ENCODE measurements around the gene ADGRF4. TPM values are rescaled to one million over a fixed set of nuclear protein-coding genes. Genes with fewer than 3 reads are reported as not detected.

Gene ADGRF4
- total and polyA plus RNA-seq, 2 experiments from 2014 or later: 4.2 to 7.5 TPM

DNA sequence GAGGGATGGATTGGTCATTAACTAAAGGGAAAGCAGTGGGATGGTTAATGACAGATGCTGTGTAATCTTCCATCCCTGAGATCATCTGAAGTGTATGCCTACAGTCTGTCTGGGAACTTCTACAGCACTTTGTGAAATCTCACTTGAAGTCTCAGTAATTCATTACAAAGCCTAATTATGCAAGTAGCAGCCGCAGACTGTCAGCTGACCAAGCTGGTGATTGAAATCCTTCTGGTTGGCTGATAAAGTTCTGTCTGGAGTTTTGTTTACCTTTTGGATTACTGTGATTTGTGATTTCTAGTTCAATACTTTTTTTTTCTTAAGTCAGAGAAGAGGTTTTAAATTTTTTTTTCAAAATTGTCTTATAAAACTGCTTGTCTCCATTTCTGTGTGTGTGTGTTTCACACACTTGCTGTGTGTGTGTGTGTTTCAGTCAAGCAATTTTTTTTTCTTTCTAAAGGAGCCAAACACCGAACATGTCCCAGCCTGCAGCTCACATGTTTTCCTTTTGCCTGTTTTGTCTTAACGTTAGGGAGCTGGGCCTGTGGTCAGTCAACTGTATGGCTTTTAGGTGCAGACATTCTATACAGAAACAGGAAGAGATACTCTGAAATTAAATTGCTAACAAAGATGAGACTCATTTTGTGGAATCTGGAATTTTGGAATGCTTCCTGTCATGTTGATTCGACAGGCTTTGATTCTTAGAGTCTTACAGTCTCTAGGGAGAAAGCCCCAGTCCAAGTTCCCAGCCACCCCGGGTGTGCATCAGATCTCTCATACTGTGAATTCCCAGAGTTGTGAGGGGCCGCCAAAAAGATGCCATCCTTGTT is 28.5 kb upstream of the ADGRF4 start:
- no peaks in the 10 kb centered on the region for H3K79me2 ChIP-seq
- peak overlapping the region; percentile 54 for H3K27ac ChIP-seq
- WGBS (ENCODE audit: low lambda C conversion rate, missing lambda C conversion rate): 4% methylated on average over 6 of the region's 6 CpGs
- H3K9me3 ChIP-seq (ENCODE audit: low read depth): no peaks in the 10 kb centered on the region
- peaks cover 14% of the 10 kb centered on the region for H3K4me1 ChIP-seq (ENCODE audit: insufficient read depth)
- DNase-seq (ENCODE audit: low spot score): peak; percentile 54
- TF ChIP-seq EZH2phosphoT487 (IDR thresholded peaks at IDR 0.05; ENCODE audit: low read depth, severe bottlenecking, unreplicated experiment) (no peak), EZH2 (IDR thresholded peaks at IDR 0.05; ENCODE audit: borderline replicate concordance) (no peak)
- TF ChIP-seq, protein P1, sequence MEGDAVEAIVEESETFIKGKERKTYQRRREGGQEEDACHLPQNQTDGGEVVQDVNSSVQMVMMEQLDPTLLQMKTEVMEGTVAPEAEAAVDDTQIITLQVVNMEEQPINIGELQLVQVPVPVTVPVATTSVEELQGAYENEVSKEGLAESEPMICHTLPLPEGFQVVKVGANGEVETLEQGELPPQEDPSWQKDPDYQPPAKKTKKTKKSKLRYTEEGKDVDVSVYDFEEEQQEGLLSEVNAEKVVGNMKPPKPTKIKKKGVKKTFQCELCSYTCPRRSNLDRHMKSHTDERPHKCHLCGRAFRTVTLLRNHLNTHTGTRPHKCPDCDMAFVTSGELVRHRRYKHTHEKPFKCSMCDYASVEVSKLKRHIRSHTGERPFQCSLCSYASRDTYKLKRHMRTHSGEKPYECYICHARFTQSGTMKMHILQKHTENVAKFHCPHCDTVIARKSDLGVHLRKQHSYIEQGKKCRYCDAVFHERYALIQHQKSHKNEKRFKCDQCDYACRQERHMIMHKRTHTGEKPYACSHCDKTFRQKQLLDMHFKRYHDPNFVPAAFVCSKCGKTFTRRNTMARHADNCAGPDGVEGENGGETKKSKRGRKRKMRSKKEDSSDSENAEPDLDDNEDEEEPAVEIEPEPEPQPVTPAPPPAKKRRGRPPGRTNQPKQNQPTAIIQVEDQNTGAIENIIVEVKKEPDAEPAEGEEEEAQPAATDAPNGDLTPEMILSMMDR (IDR thresholded peaks at IDR 0.05; ENCODE audit: poor library complexity): no peak
- peak overlapping the region; percentile 47 for H3K4me2 ChIP-seq
- peak overlapping the region; percentile 24 for H2AFZ ChIP-seq
- no peaks in the 10 kb centered on the region for H3K27me3 ChIP-seq
- no peak overlapping the region for H3K4me3 ChIP-seq
- H4K20me1 ChIP-seq (ENCODE audit: insufficient read depth, poor library complexity, severe bottlenecking): no peaks in the 10 kb centered on the region
- H3K9me2 ChIP-seq (replicated peaks; ENCODE audit: insufficient read depth): no peaks in the 10 kb centered on the region
- no peaks in the 10 kb centered on the region for H3K36me3 ChIP-seq (replicated peaks; ENCODE audit: insufficient read depth, low read depth)

GRCh38 chr6:47670851-47671250 is 27.5 kb upstream of the ADGRF4 start:
- TF ChIP-seq, protein P1 (IDR thresholded peaks at IDR 0.05; ENCODE audit: poor library complexity): no peak
- TF ChIP-seq EZH2phosphoT487 (IDR thresholded peaks at IDR 0.05; ENCODE audit: low read depth, severe bottlenecking, unreplicated experiment): no peak
- TF ChIP-seq EZH2 (IDR thresholded peaks at IDR 0.05; ENCODE audit: borderline replicate concordance): no peak
- no peaks in the 10 kb centered on the region for H3K9me2 ChIP-seq (replicated peaks; ENCODE audit: insufficient read depth)
- no peaks in the 10 kb centered on the region for H3K27me3 ChIP-seq
- no peak overlapping the region for H3K4me3 ChIP-seq
- H3K4me2 ChIP-seq: peak overlapping the region; percentile 47
- no peak overlapping the region for H2AFZ ChIP-seq
- no peaks in the 10 kb centered on the region for H3K9me3 ChIP-seq (ENCODE audit: low read depth)
- H3K36me3 ChIP-seq (replicated peaks; ENCODE audit: insufficient read depth, low read depth): no peaks in the 10 kb centered on the region
- no peaks in the 10 kb centered on the region for H4K20me1 ChIP-seq (ENCODE audit: insufficient read depth, poor library complexity, severe bottlenecking)
- DNase-seq (ENCODE audit: low spot score): no peak
- WGBS (ENCODE audit: low lambda C conversion rate, missing lambda C conversion rate): 51% methylated on average over 3 of the region's 3 CpGs
- H3K4me1 ChIP-seq (ENCODE audit: insufficient read depth): peaks cover 14% of the 10 kb centered on the region
- no peak overlapping the region for H3K27ac ChIP-seq
- no peaks in the 10 kb centered on the region for H3K79me2 ChIP-seq

- Histone ChIP-seq H3K4me2 (no peak overlapping the region), H3K9me3 (ENCODE audit: low read depth) (no peaks in the 10 kb centered on the region), H3K27me3 (no peaks in the 10 kb centered on the region), H3K27ac (no peak overlapping the region), H3K4me1 (ENCODE audit: insufficient read depth) (peaks cover 14% of the 10 kb centered on the region), H3K9me2 (replicated peaks; ENCODE audit: insufficient read depth) (no peaks in the 10 kb centered on the region), H2AFZ (no peak overlapping the region), H3K79me2 (no peaks in the 10 kb centered on the region), H3K4me3 (no peak overlapping the region), H4K20me1 (ENCODE audit: insufficient read depth, poor library complexity, severe bottlenecking) (no peaks in the 10 kb centered on the region), H3K36me3 (replicated peaks; ENCODE audit: insufficient read depth, low read depth) (no peaks in the 10 kb centered on the region)
- TF ChIP-seq EZH2phosphoT487 (IDR thresholded peaks at IDR 0.05; ENCODE audit: low read depth, severe bottlenecking, unreplicated experiment): no peak
- no peak for TF ChIP-seq EZH2 (IDR thresholded peaks at IDR 0.05; ENCODE audit: borderline replicate concordance)
- TF ChIP-seq, protein P1 (IDR thresholded peaks at IDR 0.05; ENCODE audit: poor library complexity): no peak
- DNase-seq (ENCODE audit: low spot score): no peak
- WGBS (ENCODE audit: low lambda C conversion rate, missing lambda C conversion rate): 83% methylated on average over 1 of the region's 1 CpG
Measured at GRCh38 chr6:47671777-47672176, 26.6 kb upstream of the ADGRF4 start.
